Endodermal cell (in vitro differentiated cells): Measurements from ENCODE around the gene PPP1R12A. TPM values are rescaled to one million over a fixed set of nuclear protein-coding genes. Genes with fewer than 3 reads are reported as not detected.

Experiments
- DNase-seq: peaks from one replicate; pipeline ENCODE4 v3.0.0-alpha.2; 2017
- H3K27ac ChIP-seq: 2 replicates; pipeline ENCODE4 v1.5.1; 2013; ENCODE audit warnings: mild to moderate bottlenecking, low read depth, low read length, moderate library complexity
- H3K27me3 ChIP-seq: 2 replicates; pipeline ENCODE4 v1.6.1; 2013; ENCODE audit warnings: mild to moderate bottlenecking, low read length, moderate library complexity; ENCODE audit not compliant: insufficient read depth, control insufficient read depth, poor library complexity, severe bottlenecking
- H3K36me3 ChIP-seq: 2 replicates; pipeline ENCODE4 v1.7.0; 2013; ENCODE audit warnings: mild to moderate bottlenecking, low read length, moderate library complexity; ENCODE audit not compliant: control insufficient read depth, insufficient read depth
- H3K4me1 ChIP-seq: one replicate; pipeline ENCODE4 v1.7.0; 2013; ENCODE audit warnings: low read length; ENCODE audit not compliant: control insufficient read depth, insufficient read depth
- H3K4me3 ChIP-seq: 2 replicates; pipeline ENCODE4 v1.5.1; 2013; ENCODE audit warnings: mild to moderate bottlenecking, low read length, moderate library complexity
- H3K9ac ChIP-seq: 2 replicates; pipeline ENCODE4 v1.6.1; 2013; ENCODE audit warnings: mild to moderate bottlenecking, low read length, moderate library complexity; ENCODE audit not compliant: poor library complexity, severe bottlenecking; ENCODE audit errors: extremely low read depth
- H3K9me3 ChIP-seq: 2 replicates; pipeline ENCODE4 v1.6.1; 2013; ENCODE audit warnings: mild to moderate bottlenecking, low read length, moderate library complexity; ENCODE audit not compliant: control insufficient read depth
- H3K27ac Mint-ChIP-seq: 2 replicates; pipeline ENCODE4 v1.8.0; 2020; ENCODE audit warnings: mixed read lengths
- H3K27me3 Mint-ChIP-seq: 2 replicates; pipeline ENCODE4 v1.8.0; 2021; ENCODE audit warnings: mild to moderate bottlenecking, mixed read lengths; ENCODE audit not compliant: insufficient read depth
- H3K36me3 Mint-ChIP-seq: 2 replicates; pipeline ENCODE4 v1.8.0; 2020; ENCODE audit warnings: low read depth, mixed read lengths
- H3K4me1 Mint-ChIP-seq: 2 replicates; pipeline ENCODE4 v1.8.0; 2020; ENCODE audit warnings: mixed read lengths
- H3K4me3 Mint-ChIP-seq: 2 replicates; pipeline ENCODE4 v1.8.0; 2020; ENCODE audit warnings: mild to moderate bottlenecking, moderate library complexity, mixed read lengths
- H3K9me3 Mint-ChIP-seq: 2 replicates; pipeline ENCODE4 v1.8.0; 2020; ENCODE audit warnings: mild to moderate bottlenecking, mixed read lengths
- WGBS, 2 experiments: methylation state at CpG; one replicate each; pipeline versions ENCODE4 v1.1.5 to v1.1.7; 2013; ENCODE audit warnings: missing lambda C conversion rate in 2 of 2, mixed read lengths in 1 of 2; ENCODE audit not compliant: insufficient coverage in 1 of 2, insufficient read length in 1 of 2; 5-methylcytosine and 5-hydroxymethylcytosine counted together
- total RNA-seq, 2 donors: library from RNA; stranded (reverse); fragmentation: NEBNext Ultra II Directional in 1 of 2; extraction: Animal tissue kit (Norgen Biotek cat#: 25700) in 1 of 2; gene quantifications; 2 replicates in 1 of 2; 3 replicates in 1 of 2; pipeline ENCODE4 v1.2.1, GENCODE V29; 2021
- TF ChIP-seq, protein P1 (sequence below): fragments of 200-600 bp; sonication (generic); conservative IDR thresholded peaks from 2 replicates; pipeline ENCODE4 v1.5.0; 2021; ENCODE audit warnings: antibody characterized with exemption, mild to moderate bottlenecking

PPP1R12A gene
- total RNA-seq, 2 donors from 2014 or later = 80.0 to 94.7 TPM

DNA sequence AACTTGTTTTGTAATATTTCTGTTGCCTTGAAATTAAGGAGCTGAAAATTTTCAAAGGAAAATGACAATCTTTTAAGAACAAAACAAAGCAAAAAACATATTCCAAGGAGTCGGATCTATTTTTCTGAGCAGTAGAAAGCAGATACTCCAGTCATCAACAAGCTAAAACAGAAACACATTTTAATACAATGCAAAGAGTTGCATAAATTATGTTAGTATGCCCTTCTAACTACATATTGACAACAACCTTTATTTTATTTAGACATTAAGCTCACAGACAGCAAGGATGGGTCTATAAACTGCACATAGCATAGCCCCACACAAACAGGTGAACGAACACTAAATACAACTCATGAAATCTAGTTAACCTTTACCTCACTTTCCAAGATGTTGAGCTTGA, 106.0 kb downstream of the PPP1R12A start:
- Histone ChIP-seq H3K27me3 (no peaks in the 10 kb centered on the region), H3K27ac (no peak overlapping the region), H3K9me3 (no peaks in the 10 kb centered on the region), H3K36me3 (peaks cover 59% of the 10 kb centered on the region), H3K4me3 (no peak overlapping the region), H3K9ac (no peak overlapping the region), H3K4me1 (no peaks in the 10 kb centered on the region)
- TF ChIP-seq, protein P1, sequence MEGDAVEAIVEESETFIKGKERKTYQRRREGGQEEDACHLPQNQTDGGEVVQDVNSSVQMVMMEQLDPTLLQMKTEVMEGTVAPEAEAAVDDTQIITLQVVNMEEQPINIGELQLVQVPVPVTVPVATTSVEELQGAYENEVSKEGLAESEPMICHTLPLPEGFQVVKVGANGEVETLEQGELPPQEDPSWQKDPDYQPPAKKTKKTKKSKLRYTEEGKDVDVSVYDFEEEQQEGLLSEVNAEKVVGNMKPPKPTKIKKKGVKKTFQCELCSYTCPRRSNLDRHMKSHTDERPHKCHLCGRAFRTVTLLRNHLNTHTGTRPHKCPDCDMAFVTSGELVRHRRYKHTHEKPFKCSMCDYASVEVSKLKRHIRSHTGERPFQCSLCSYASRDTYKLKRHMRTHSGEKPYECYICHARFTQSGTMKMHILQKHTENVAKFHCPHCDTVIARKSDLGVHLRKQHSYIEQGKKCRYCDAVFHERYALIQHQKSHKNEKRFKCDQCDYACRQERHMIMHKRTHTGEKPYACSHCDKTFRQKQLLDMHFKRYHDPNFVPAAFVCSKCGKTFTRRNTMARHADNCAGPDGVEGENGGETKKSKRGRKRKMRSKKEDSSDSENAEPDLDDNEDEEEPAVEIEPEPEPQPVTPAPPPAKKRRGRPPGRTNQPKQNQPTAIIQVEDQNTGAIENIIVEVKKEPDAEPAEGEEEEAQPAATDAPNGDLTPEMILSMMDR = no peak
- Mint-ChIP-seq H3K27me3 (no peaks in the 10 kb centered on the region), H3K4me1 (peaks cover 3% of the 10 kb centered on the region), H3K9me3 (no peaks in the 10 kb centered on the region), H3K4me3 (no peak overlapping the region), H3K36me3 (peaks cover 16% of the 10 kb centered on the region), H3K27ac (no peak overlapping the region)
- 97% methylated on average over 2 of the region's 2 CpGs; no CpG with 5 or more reads in 1 of the 2 experiments for WGBS, 2 experiments
- no peak for DNase-seq

DNA sequence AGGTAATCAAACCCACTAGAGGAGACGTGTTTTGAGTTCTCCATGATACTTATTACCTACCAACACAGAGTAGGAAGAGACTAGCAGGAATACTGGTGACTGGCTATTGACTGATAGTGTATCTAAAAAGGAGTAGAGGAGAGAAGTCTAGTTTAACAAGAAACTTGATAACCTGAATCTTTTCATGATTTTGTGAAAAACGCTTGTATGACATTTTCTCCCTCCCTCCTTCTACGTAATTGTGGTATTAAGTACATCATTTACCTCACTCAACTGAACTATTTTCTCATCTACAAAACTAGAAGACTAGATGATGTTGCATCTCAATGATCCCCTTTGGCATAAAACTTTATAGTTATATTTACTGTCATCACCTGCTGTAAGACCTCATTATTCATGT, 107.4 kb downstream of the PPP1R12A start:
- Mint-ChIP-seq H3K4me3 (no peak overlapping the region), H3K4me1 (peaks cover 3% of the 10 kb centered on the region), H3K36me3 (peaks cover 16% of the 10 kb centered on the region), H3K9me3 (no peaks in the 10 kb centered on the region), H3K27me3 (no peaks in the 10 kb centered on the region), H3K27ac (no peak overlapping the region)
- 89% methylated on average over 3 of the region's 3 CpGs; no CpG with 5 or more reads in 1 of the 2 experiments for WGBS, 2 experiments
- Histone ChIP-seq H3K27ac (no peak overlapping the region), H3K27me3 (no peaks in the 10 kb centered on the region), H3K4me3 (no peak overlapping the region), H3K9ac (no peak overlapping the region), H3K9me3 (no peaks in the 10 kb centered on the region), H3K36me3 (peaks cover 72% of the 10 kb centered on the region), H3K4me1 (no peaks in the 10 kb centered on the region)
- no peak for DNase-seq
- TF ChIP-seq, protein P1 = no peak

DNA sequence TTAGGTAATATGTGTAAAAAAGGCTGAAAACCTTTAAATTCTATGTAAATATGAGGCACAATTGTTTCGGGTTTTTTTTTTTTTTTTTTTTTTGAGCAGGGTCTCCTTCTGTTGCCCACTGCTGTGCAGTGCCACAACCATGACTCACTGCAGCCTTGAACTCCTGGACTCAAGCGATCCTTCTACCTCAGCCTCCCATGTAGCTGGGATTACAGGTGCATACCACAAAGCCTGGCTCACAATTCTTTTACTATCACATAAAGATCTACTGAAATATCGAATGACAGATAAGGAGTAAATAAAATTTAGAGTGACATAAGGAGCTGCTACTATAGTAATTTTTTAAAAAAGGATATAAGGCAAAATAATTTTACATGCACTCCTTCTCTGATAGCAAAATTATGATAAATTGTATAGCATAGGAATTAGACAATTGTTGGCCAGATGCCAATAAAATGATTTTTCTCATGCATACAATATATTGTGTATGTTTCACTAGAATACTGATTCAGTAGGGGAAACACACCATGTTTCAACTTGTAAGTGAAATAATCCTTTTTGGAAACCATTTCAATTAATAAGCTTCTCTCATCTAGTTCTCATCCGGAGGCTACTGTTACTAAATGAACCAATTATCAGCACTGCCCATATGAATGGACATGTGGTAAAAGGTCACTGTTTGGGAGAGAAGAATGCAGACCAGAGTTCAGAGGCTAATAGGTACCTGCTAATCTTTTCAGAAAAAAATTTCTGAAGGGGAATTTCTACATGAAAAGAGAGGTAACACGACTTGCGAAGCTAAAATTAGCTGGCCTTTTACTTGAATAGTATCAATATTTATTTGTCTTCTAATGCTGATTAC, 108.4 kb downstream of the PPP1R12A start:
- no peak overlapping the region for H3K9ac ChIP-seq
- no peaks in the 10 kb centered on the region for H3K27me3 Mint-ChIP-seq
- H3K4me3 ChIP-seq = no peak overlapping the region
- no peak for DNase-seq
- no peak overlapping the region for H3K4me3 Mint-ChIP-seq
- no peak overlapping the region for H3K27ac ChIP-seq
- TF ChIP-seq, protein P1 = no peak
- no peak overlapping the region for H3K27ac Mint-ChIP-seq
- WGBS, 2 experiments = 85 to 100% methylated on average over 1 to 4 of the region's 6 CpGs
- no peaks in the 10 kb centered on the region for H3K27me3 ChIP-seq
- no peaks in the 10 kb centered on the region for H3K4me1 ChIP-seq
- H3K36me3 Mint-ChIP-seq = peaks cover 21% of the 10 kb centered on the region
- H3K9me3 Mint-ChIP-seq = no peaks in the 10 kb centered on the region
- peaks cover 74% of the 10 kb centered on the region for H3K36me3 ChIP-seq
- peaks cover 3% of the 10 kb centered on the region for H3K4me1 Mint-ChIP-seq
- no peaks in the 10 kb centered on the region for H3K9me3 ChIP-seq
